ENCODE results near the gene CD28.
"Not testable (repeated sequence)": the region's sequence is repeated elsewhere in the genome, so short reads cannot be mapped to it uniquely, and the experiment has no call there.

The CD28 gene

GRCh38 chr2:203785391-203786110 lies 79.1 kb downstream of the CD28 start:
- DNase-seq, result not testable (repeated sequence)

- no peak for DNase-seq
These were observed 80.3 kb downstream of the CD28 start for GRCh38 chr2:203786549-203787351.

GRCh38 chr2:203787979-203788378 lies 81.5 kb downstream of the CD28 start:
- DNase-seq, result no peak

Data from CD4-positive, alpha-beta T cell treated with Interleukin-21 for 1 hour (primary cell).